CD4-positive, alpha-beta T cell treated with Interleukin-15 for 1 hour (primary cell): ENCODE measurements around the gene PKP4.

Experiments used
- DNase-seq: peaks from one replicate; pipeline ENCODE4 v3.0.0-alpha.2; 2020

PKP4 gene

DNA sequence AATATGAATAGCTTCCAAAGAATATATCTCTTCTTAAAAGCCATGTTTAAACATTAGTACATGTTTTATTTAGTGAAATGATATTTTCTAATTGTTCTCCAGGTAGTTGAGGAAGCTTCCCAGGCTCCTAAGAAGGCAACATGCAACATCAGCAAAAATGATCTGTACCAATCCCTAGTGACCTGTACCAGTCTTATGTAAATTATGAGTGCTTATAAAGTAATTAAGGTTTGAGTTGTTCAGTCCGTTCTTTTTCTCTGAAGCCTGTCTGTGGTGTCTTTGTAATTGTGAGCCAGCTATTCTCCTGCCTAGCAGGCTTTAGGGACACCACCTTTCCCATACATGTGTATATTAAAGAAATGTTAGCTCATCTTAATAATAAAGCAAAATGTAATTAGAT is 98.2 kb downstream of the PKP4 start:
- no peak for DNase-seq

GRCh38 chr2:158556124-158556523 is 99.4 kb downstream of the PKP4 start:
- DNase-seq: no peak

DNA sequence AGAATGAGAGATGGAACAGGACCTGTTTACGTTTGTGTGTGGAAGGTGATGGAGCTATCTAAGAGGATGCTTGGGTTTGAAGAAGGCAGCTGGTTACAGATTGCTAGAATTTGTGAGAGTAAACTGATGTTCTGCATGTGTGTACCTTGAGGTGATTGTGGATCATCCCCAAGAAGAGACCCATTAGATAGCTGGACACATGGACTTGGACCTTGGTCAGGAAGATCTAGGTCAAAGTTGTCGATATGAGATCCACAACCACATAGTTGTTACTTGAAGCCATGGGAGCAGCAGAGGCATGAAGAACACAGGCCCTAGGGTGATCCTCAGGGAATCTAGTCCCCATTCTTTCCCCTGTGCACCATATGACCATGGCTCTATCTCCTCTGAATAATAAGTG is 101.0 kb downstream of the PKP4 start:
- no peak for DNase-seq

DNA sequence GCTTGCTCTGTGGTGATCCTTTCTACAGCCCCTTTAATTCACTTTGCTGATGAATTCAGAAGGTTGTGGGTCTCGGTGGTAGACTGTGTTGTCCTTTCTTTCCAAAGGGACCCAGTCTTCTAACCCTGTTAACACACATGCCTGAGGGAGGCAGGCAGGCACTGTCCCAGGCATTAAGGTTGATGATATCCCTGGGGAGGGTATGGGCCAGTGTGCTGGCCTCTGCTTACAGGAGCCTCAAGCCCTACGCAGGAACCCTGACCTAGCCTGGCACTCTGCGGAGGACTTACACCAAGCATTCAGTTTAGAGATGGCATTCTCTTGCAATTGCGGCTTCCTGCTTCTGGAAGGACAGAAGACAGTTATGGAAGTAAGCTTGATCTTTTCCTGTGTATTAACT is 102.5 kb downstream of the PKP4 start:
- no peak for DNase-seq

DNA sequence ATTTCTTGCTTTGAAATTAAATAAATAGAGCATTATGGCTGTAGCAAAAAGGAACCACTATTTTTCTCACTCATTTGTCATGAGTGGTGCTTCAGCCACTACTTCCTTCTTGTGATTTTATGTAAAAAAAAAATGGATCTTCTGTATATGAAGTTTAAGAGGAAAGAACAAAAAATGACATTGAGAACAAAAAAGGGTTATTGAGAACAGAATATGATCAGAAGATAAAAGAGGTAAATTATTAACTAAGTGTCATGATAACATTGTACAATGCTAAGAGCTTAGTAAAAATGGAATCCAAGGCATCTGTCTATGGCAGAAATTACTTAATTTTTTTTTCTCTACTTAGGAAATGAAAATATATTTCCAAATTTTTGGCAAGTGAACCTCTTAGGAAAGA is 103.5 kb downstream of the PKP4 start:
- DNase-seq: no peak

- no peak for DNase-seq
These were observed 104.3 kb downstream of the PKP4 start for GRCh38 chr2:158561054-158561453.

DNA sequence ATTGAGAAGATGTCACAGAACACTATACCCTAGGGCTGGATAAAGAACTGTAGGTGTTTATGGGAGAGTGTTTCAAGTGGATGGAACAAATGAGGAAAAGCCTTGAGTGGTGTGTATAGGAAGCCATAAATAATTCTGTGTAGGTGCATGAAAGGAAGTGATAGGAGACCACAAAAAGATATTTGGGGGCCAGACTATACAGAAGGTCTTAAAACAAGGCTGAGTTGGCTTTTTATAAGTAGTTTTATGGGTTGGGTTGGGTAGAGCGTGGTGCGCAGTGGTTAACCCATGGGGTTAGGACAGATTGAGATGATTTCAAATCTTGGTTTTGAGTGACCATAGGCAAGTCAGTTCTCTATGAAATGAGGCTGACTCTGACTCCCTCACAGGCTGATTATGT is 110.5 kb downstream of the PKP4 start:
- DNase-seq: no peak

- DNase-seq: no peak
These were observed 112.5 kb downstream of the PKP4 start for GRCh38 chr2:158569284-158569683.

- DNase-seq: no peak
These were observed 114.1 kb downstream of the PKP4 start for GRCh38 chr2:158570869-158571268.

- DNase-seq: no peak
These were observed 117.0 kb downstream of the PKP4 start for GRCh38 chr2:158573739-158574138.

GRCh38 chr2:158575051-158575635 is 118.4 kb downstream of the PKP4 start:
- no peak for DNase-seq

GRCh38 chr2:158577141-158577540 is 120.4 kb downstream of the PKP4 start:
- DNase-seq: no peak

- no peak for DNase-seq
These were observed 122.1 kb downstream of the PKP4 start for GRCh38 chr2:158578703-158579330.

DNA sequence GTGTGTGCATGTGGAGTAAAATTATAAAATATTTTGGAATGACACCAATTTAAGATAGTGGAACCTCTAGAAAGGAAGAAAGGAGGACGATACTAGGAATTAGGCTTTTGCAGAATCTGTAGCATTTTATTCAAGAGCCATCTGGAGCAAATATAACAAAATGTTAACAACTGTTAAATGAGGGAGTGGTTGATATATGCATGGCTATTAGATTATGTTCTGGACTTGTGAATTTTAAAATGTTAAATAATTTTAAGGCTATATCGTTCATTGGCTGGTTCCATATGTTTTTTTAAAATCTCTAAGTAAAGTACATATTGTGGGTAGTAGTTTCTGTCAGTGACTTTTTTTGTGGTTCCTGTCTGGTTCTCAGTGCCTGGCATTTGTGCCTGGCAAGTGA is 123.2 kb downstream of the PKP4 start:
- no peak for DNase-seq

GRCh38 chr2:158580760-158581159 is 124.0 kb downstream of the PKP4 start:
- DNase-seq: no peak

GRCh38 chr2:158582670-158583069 is 125.9 kb downstream of the PKP4 start:
- no peak for DNase-seq

DNA sequence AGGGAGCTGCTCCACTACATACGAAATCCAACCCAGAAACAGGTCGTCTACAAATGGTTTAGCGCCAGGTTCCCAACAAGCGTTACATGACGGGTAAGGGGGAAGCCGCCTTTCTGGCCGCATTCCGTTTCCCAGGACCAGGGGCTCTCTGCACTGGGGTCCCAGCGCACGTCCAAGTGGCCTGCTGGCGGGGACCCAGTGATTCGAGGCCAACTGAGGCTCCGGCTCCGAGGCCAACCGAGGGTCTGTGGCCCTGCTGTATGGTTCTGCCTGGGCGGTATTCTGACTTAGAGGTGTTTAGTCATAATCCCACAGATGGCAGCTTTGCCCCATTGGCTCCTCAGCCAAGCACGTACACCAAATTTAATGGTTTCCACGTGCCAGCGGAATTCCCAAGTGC is 127.2 kb downstream of the PKP4 start:
- DNase-seq: no peak

DNA sequence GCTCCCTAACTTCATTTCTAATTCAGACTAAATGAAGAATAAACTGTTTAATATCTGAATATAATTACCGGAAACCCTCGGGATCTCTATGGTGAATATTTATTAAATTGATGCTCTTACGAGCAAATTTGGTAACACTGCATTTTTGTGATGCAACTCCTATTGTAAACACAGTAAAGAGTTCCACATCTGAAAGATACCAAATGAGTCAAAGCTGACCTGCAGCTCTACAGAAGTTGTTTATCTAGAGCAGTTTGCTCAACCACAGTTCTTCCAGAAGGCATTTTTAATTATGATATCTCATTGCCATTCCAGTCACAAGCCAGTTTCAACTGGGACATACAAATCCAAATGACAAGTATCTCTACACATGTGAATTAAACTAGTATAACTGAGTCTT is 129.7 kb downstream of the PKP4 start:
- no peak for DNase-seq

- DNase-seq: no peak
These were observed 132.6 kb downstream of the PKP4 start for GRCh38 chr2:158589303-158589702.

DNA sequence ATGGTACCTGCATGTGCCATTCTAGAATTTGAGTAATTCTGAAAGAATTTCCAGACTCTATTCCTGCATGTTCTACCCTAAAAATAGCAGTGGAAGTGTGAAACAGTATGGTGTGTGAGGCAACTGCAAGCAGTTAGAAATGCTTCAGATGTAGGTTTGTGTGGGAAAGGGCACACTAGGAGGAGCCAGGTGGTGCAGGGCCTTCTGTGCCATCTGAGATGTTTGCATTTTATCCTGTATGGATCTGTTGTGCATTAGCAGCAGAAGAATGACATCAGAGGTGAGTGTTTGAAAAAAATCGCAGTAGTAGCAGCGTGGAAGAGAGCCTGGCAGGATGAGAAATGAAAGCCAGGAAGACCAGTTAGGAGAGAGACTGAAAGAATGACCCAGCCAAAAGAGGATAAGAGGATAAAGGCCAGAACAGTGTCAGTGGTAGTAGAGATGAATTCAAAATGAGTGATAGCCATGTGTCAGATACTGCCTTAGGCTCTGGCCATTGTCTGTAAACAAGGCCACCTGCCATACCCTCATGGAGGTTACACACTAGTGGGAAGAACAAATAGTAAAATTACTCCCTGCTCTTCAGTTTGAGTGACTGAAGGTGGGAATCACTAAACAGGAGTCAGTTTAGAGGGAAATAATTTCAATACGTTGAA is 142.2 kb downstream of the PKP4 start:
- DNase-seq: no peak

DNA sequence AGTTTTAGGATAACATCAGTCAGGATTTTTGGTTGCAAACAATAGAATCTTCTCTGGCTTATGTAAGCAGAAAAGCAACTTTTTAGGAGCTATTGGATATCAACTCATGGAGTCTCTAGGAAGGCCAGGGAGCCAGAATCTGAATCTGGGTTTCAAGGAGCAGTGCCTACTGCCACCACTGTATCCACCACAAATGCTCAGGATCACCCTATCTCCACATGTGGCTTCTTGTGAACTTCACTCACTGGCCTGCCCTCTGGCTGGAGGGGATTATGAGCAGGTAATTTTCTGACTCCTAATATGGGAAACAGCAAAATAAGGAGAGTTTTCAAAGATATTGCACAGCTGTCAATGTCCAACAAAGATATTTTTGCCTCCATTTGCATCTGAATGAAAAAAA is 142.9 kb downstream of the PKP4 start:
- no peak for DNase-seq

GRCh38 chr2:158600155-158600802 is 143.5 kb downstream of the PKP4 start:
- DNase-seq: no peak

- DNase-seq: no peak
These were observed 145.3 kb downstream of the PKP4 start for GRCh38 chr2:158602027-158602426.

- DNase-seq: no peak
These were observed 146.5 kb downstream of the PKP4 start for GRCh38 chr2:158603205-158603604.
